Body of pancreas (tissue), 4 donors: ENCODE results near the gene MPND. TPM values are rescaled to one million over a fixed set of nuclear protein-coding genes. Genes with fewer than 3 reads are reported as not detected.
"Not testable (repeated sequence)": the region's sequence is repeated elsewhere in the genome, so short reads cannot be mapped to it uniquely, and the experiment has no call there.

Experiments used
- ATAC-seq: fragments of 150-250 bp; one replicate; pipeline ENCODE4 v1.9.1; 2016
- DNase-seq, 4 donors: peaks; one replicate each; pipeline ENCODE4 v3.0.0-alpha.2; 2019
- H3K27ac ChIP-seq, 4 donors: fragments of 200-600 bp; sonication (generic); 1 replicate in 3 of 4; 2 replicates in 1 of 4; pipeline versions ENCODE4 v1.5.1 to v1.6.1; 2016 to 2019; ENCODE audit warnings: mild to moderate bottlenecking in 1 of 4, mixed read lengths in 1 of 4, moderate library complexity in 1 of 4
- H3K27me3 ChIP-seq, 2 donors: fragments of 200-600 bp; sonication (generic); one replicate each; pipeline ENCODE4 v1.6.0; 2016; ENCODE audit warnings: mild to moderate bottlenecking in 1 of 2
- H3K36me3 ChIP-seq, 2 donors: fragments of 200-600 bp; sonication (generic); replicated peaks in 1 of 2; 2 replicates each; pipeline ENCODE4 v1.5.1; 2016; ENCODE audit warnings: low read depth in 2 of 2; ENCODE audit not compliant: insufficient read depth in 1 of 2
- H3K4me1 ChIP-seq: fragments of 200-600 bp; sonication (generic); one replicate; pipeline ENCODE4 v1.6.0; 2016
- H3K4me3 ChIP-seq, 2 donors: fragments of 200-600 bp; sonication (generic); 1 replicate in 1 of 2; 2 replicates in 1 of 2; pipeline ENCODE4 v1.5.1; 2016 to 2019
- H3K9me3 ChIP-seq, 3 donors: fragments of 200-600 bp; sonication (generic); 1 replicate in 2 of 3; 2 replicates in 1 of 3; pipeline ENCODE4 v1.5.1; 2016
- POLR2A ChIP-seq, 3 donors: fragments of 450-650 bp; IDR thresholded peaks; one replicate each; pipeline ENCODE4 v1.6.1; 2016; ENCODE audit warnings: antibody characterized with exemption in 3 of 3, mild to moderate bottlenecking in 2 of 3
- WGBS, 2 donors: methylation state at CpG; one replicate each; pipeline ENCODE4 v1.1.5; 2017; 5-methylcytosine and 5-hydroxymethylcytosine counted together
- intact Hi-C: fragments of 100-400 bp; cut with DNase I; formaldehyde crosslinking; loops from one replicate; pipeline ENCODE4 v1.15.1; 2023
- total RNA-seq, 2 donors: library from RNA; depleted of rRNA; stranded (reverse); fragments of >200 nt; gene quantifications; one replicate each; pipeline ENCODE4 v1.1.0, GENCODE V29; 2016
- TF ChIP-seq, protein P1 (sequence below), 7 experiments: fragments of 450-650 bp in 4 of 7; fragments of 200-600 bp in 3 of 7; sonication (generic) in 3 of 7; IDR thresholded peaks; one replicate each; pipeline ENCODE4 v1.5.1; 2016 to 2019; ENCODE audit warnings: antibody characterized with exemption in 7 of 7

MPND gene
- total RNA-seq, 2 donors from 2014 or later, result 0.99 to 7.5 TPM

DNA sequence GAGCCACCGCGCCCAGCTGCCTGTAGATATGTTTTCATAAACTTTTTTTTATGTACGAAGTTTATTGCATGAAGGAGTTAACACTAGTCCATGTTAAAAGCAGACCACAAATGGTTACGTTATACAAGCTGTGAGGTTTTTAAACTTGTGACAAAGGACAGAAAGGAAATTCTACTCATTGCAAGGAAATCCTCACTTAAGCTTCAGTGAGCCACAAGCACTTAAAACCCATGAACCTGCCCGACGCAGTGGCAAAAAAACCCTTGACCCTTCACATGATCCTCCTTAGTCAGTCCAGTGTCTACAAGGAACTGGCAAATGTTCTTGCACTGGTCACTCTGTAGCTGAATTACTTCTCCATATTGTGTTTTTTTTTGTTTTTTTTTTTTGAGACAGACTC is 4.2 kb downstream of the MPND start:
- H3K9me3 ChIP-seq, result no peaks in the 10 kb centered on the region
- ATAC-seq (no peak), DNase-seq (no peak)
- no peaks in the 10 kb centered on the region for H3K36me3 ChIP-seq
- H3K27me3 ChIP-seq, result no peaks in the 10 kb centered on the region
- no peak overlapping the region for H3K27ac ChIP-seq
- peaks cover 29% of the 10 kb centered on the region for H3K4me1 ChIP-seq
- intact Hi-C loops, result no loop called here
- H3K4me3 ChIP-seq, result no peak overlapping the region
- no peak for TF ChIP-seq POLR2A (IDR thresholded peaks at IDR 0.05)
- TF ChIP-seq, protein P1, sequence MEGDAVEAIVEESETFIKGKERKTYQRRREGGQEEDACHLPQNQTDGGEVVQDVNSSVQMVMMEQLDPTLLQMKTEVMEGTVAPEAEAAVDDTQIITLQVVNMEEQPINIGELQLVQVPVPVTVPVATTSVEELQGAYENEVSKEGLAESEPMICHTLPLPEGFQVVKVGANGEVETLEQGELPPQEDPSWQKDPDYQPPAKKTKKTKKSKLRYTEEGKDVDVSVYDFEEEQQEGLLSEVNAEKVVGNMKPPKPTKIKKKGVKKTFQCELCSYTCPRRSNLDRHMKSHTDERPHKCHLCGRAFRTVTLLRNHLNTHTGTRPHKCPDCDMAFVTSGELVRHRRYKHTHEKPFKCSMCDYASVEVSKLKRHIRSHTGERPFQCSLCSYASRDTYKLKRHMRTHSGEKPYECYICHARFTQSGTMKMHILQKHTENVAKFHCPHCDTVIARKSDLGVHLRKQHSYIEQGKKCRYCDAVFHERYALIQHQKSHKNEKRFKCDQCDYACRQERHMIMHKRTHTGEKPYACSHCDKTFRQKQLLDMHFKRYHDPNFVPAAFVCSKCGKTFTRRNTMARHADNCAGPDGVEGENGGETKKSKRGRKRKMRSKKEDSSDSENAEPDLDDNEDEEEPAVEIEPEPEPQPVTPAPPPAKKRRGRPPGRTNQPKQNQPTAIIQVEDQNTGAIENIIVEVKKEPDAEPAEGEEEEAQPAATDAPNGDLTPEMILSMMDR (IDR thresholded peaks at IDR 0.05), result no peak
- WGBS, 2 donors, result 74 to 78% methylated on average over 6 of the region's 6 CpGs

DNA sequence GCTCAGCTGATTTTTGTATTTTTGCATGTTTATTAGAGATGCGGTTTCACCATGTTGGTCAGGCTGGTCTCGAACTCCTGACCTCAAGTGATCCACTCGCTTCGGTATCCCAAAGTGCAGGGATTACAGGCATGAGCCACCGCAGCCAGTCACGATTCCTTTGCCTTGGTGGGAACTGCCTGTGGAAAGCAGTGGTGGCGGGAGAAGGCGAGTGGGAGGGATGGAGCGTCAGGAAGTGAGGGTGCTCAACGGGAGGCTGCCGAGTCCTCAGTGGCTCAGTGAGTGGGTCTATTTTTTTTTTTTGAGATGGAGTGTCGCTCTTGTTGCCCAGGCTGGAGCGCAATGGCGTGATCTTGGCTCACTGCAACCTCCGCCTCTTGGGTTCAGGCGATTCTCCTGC is 5.9 kb downstream of the MPND start:
- WGBS, 2 donors, result 91 to 92% methylated on average over 8 to 16 of the region's 16 CpGs
- DNase-seq, intact Hi-C loops, H3K4me3 ChIP-seq, ATAC-seq, H3K27ac ChIP-seq, H3K36me3 ChIP-seq, H3K27me3 ChIP-seq, H3K9me3 ChIP-seq: not testable (repeated sequence)
- peaks cover 19% of the 10 kb centered on the region for H3K4me1 ChIP-seq

DNA sequence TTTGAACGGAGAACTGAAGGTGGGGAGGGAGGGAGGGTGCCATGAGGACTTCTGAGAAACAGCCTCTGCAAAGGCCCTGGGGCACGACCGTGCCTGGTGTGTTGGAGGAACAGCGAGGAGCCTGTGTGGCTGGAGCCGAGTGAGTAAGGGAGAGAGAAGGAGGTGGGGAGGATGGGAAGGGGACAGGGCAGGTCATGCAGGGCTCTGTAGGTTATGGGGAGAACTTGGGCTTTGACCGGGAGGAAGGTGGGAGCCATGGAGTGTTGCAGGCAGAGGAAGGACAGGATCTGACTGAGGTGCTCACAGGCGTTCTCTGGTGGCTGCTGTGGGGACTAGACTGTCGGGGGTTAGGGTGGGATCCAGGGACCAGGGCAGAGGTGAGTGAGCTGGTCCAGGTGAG is 6.7 kb downstream of the MPND start:
- H3K4me1 ChIP-seq, result peaks cover 11% of the 10 kb centered on the region
- no peak for DNase-seq
- no peaks in the 10 kb centered on the region for H3K36me3 ChIP-seq
- H3K4me3 ChIP-seq, result no peak overlapping the region
- TF ChIP-seq, protein P1 (IDR thresholded peaks at IDR 0.05), result no peak
- no peak for TF ChIP-seq POLR2A (IDR thresholded peaks at IDR 0.05)
- no peak overlapping the region for H3K27ac ChIP-seq
- H3K27me3 ChIP-seq, result no peaks in the 10 kb centered on the region
- no peaks in the 10 kb centered on the region for H3K9me3 ChIP-seq
- no peak for ATAC-seq
- intact Hi-C loops, result loop anchor here (5.0 kb wide), 1 partner anchor 83 kb away; no protein-coding TSS in a partner anchor
- WGBS, 2 donors, result 84 to 89% methylated on average over 8 of the region's 8 CpGs

DNA sequence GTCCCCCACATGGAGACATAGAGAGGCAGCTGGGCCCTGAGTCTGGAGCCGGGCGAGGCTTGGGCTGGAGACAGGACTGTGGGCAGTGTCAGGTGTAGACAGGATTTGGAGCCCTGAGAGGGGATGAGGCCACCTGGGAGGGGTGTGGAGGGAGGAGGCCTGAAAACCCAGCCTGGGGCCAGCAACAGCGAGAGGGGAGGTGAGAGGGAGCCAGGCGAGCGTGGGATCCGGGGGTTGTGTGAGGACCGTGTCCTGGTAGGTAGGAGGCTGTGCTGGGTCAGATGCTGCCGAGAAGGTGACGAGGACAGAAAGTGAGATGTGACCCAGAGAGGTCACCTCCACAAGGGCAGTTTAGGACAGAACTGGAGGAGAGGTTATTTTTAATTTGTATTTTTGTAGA is 7.4 kb downstream of the MPND start:
- 91 to 96% methylated on average over 9 of the region's 9 CpGs for WGBS, 2 donors
- no peaks in the 10 kb centered on the region for H3K36me3 ChIP-seq
- DNase-seq (no peak), ATAC-seq (no peak)
- H3K27ac ChIP-seq, result no peak overlapping the region
- H3K9me3 ChIP-seq, result no peaks in the 10 kb centered on the region
- intact Hi-C loops, result loop anchor here (5.0 kb wide), 1 partner anchor 83 kb away; no protein-coding TSS in a partner anchor
- TF ChIP-seq POLR2A (IDR thresholded peaks at IDR 0.05), result no peak
- TF ChIP-seq, protein P1 (IDR thresholded peaks at IDR 0.05), result no peak
- peaks cover 5% of the 10 kb centered on the region for H3K4me1 ChIP-seq
- H3K4me3 ChIP-seq, result no peak overlapping the region
- no peaks in the 10 kb centered on the region for H3K27me3 ChIP-seq

DNA sequence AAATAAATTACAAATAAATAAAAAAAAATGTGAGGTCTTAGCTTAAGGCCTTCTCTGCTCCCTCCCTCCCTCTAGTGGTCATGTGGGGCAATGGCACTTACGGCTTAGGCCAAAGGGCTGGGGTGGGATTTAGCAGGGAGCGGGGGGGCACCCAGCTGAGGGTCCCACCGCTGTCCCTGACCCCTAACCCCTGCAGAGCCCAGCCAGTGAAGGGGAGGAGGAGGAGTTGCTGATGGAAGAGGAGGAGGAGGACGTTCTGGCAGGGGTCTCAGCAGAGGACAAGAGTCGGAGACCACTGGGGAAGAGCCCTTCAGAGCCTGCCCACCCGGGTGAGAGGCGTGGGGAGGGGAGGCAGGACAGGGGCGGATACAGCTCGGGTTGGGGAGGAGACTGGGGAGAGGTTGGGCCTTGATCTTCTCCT is 9.3 kb downstream of the MPND start:
- TF ChIP-seq, protein P1 (IDR thresholded peaks at IDR 0.05), result peak; percentile 43 to 97 (median 85)
- no peak for TF ChIP-seq POLR2A (IDR thresholded peaks at IDR 0.05)
- Histone ChIP-seq H3K4me1 (no peaks in the 10 kb centered on the region), H3K27me3 (no peaks in the 10 kb centered on the region), H3K36me3 (no peaks in the 10 kb centered on the region), H3K9me3 (no peaks in the 10 kb centered on the region), H3K27ac (no peak overlapping the region), H3K4me3 (no peak overlapping the region)
- ATAC-seq (peak; percentile 67), DNase-seq (peak in 1 of 4 donors; percentile 51)
- intact Hi-C loops, result loop anchor here (5.0 kb wide), 1 partner anchor 85 kb away; no protein-coding TSS in a partner anchor
- 33 to 35% methylated on average over 8 to 9 of the region's 9 CpGs for WGBS, 2 donors
